ENCODE results near the gene SOX18. TPM values are rescaled to one million over a fixed set of nuclear protein-coding genes. Genes with fewer than 3 reads are reported as not detected.

Gene SOX18
- total RNA-seq, 8 experiments from 2014 or later = 0.05 to 0.54 (median 0.21) TPM; not detected in 2

- H3K4me1 ChIP-seq (replicated peaks in 1 of 2) = peaks cover 13 to 19% of the 10 kb centered on the region in 2 donors
- H3K4me3 ChIP-seq = no peak overlapping the region
- peak in 3 of 8 experiments; percentile 1 to 7 (median 5) for ATAC-seq (replicated peaks in 6 of 8)
- 14 to 100% (median 49%) methylated on average over 1 to 5 of the region's 15 CpGs; no CpG with 5 or more reads in 4 of the 10 experiments for WGBS, 10 experiments
- in situ Hi-C loops (cut with MboI; ENCODE audit: low pct_unique_long_range_greater_than_20kb in 2 of 9, low sequenced_read_pairs in 9 of 9, unreplicated experiment in 9 of 9) = no loop called here
- no peak overlapping the region for H3K27ac ChIP-seq
These were observed 8.2 kb downstream of the SOX18 start for GRCh38 chr20:64041040-64041780.

DNA sequence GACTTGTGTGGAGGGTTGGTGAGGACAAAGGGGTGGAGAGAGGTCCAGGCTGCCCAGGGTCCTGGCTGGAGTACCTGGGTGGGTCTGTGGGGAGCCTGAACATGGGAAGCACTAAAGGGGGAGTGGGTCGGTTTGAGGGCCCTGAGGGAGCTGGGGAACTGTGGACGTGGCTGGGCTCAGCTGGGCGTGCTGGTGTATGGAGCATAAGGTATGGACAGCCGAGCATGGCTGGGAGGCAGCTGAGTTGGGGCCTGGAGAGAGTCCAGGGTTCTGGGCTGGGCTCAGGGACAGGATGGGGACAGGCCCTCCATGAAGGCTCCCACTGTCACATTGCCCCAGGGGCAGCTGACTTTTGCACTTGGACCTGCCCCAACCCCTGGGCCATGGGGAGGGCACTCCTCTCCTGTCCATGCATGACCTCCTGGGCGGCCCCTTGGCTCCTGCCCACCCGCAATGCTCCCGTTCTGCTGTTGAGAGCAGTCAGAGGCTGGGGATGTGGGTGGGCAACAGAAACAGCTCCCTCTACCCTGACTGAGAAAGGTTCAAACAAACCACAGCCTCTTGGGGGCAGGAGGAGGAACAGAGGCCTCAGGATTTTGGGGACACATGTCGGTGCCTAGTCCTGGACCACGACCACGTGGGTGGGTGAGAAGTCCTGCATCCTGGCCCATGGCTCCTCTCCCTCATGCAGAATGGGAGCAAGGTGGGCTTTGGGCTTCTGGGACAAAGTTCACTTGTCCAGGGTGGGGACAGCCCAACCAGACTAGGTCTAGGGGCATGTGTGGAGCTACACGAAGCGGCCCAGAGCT lies 9.0 kb downstream of the SOX18 start:
- H3K4me1 ChIP-seq (replicated peaks in 1 of 2) = peaks cover 21 to 26% of the 10 kb centered on the region in 2 donors
- WGBS, 10 experiments = 67 to 100% (median 84%) methylated on average over 1 to 3 of the region's 12 CpGs; no CpG with 5 or more reads in 6 of the 10 experiments
- no peak overlapping the region for H3K4me3 ChIP-seq
- H3K27ac ChIP-seq = no peak overlapping the region
- no peak for ATAC-seq (replicated peaks in 6 of 8)
- in situ Hi-C loops (cut with MboI; ENCODE audit: low pct_unique_long_range_greater_than_20kb in 2 of 9, low sequenced_read_pairs in 9 of 9, unreplicated experiment in 9 of 9) = no loop called here

- WGBS, 10 experiments = 0 to 20% methylated on average over 1 to 5 of the region's 17 CpGs; no CpG with 5 or more reads in 8 of the 10 experiments
- Histone ChIP-seq H3K4me3 (peak overlapping the region in 4 of 5 donors; percentile 19 to 35 (median 24)), H3K4me1 (replicated peaks in 1 of 2) (peaks cover 22 to 27% of the 10 kb centered on the region in 2 donors), H3K27ac (no peak overlapping the region)
- ATAC-seq (replicated peaks in 6 of 8) = peak in 7 of 8 experiments; percentile 2 to 9 (median 3)
- in situ Hi-C loops (cut with MboI; ENCODE audit: low pct_unique_long_range_greater_than_20kb in 2 of 9, low sequenced_read_pairs in 9 of 9, unreplicated experiment in 9 of 9) = no loop called here
These were observed 9.9 kb downstream of the SOX18 start for GRCh38 chr20:64039293-64040160.

DNA sequence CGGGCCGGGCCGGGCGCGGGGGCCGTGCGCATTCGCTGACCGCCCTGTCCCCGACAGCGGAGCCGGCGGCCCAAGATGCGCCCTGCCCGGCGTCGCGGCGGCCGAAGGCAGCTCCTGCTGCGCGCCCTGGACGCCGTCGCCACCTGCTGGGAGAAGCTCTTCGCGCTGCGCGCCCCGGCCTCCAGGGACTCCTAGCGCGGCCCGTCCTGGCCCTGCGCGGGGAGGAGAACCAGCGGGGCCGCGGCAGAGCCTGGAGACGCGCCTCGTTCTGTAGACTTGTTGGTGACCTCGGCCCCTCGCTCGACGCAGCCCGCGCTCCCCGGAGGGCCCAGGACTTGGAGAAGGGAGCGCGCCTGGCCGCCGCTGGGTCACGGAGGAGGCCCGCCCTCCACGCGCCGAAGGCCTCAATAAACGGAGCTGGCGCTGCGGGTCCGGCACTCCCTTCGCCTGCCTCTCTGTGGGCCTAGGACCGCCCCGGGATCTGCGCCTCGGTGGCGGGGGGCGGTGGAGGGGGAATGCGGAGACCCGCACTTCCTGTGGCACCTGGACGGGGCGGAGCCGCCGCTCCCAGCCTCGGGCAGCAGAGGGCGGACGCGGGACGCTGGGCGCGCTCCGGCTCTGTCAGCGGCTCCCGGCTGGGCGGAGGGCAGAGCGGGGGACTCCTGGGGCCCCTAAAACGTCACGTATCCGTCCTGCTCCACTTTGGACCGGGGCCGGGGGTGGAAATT lies 10.7 kb downstream of the SOX18 start:
- H3K4me1 ChIP-seq (replicated peaks in 1 of 2) = peaks cover 22 to 27% of the 10 kb centered on the region in 2 donors
- 0% methylated on average over 7 of the region's 91 CpGs; no CpG with 5 or more reads in 9 of the 10 experiments for WGBS, 10 experiments
- H3K4me3 ChIP-seq = peak overlapping the region; percentile 14 to 35 (median 22)
- in situ Hi-C loops (cut with MboI; ENCODE audit: low pct_unique_long_range_greater_than_20kb in 2 of 9, low sequenced_read_pairs in 9 of 9, unreplicated experiment in 9 of 9) = no loop called here
- peak; percentile 70 to 84 (median 78) for ATAC-seq (replicated peaks in 6 of 8)
- H3K27ac ChIP-seq = peak overlapping the region in 1 of 2 donors; percentile 0

DNA sequence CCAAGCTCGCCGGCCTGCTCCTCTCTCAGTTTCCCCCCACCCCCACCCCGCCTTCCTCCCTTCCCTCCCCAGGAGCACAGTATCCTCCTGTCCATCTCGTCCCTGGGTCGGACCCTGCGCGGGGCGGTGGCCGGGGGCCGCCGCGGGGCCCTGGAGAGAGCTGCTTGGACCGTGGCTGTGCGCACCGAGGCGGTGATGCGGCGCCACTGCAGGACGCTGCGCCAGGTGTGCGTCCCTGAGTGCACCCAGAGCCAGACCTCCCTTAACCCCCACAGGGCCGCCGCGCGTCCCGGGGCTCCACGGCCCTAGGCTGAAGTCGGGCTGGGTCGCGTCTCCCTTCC lies 11.2 kb downstream of the SOX18 start:
- ATAC-seq (replicated peaks in 6 of 8) = peak in 7 of 8 experiments; percentile 2 to 25 (median 20)
- Histone ChIP-seq H3K27ac (peak overlapping the region in 1 of 2 donors; percentile 0), H3K4me1 (replicated peaks in 1 of 2) (peaks cover 22 to 27% of the 10 kb centered on the region in 2 donors), H3K4me3 (peak overlapping the region in 4 of 5 donors; percentile 19 to 35 (median 24))
- no CpG with 5 or more reads among the region's 30 CpGs for WGBS, 10 experiments
- in situ Hi-C loops (cut with MboI; ENCODE audit: low pct_unique_long_range_greater_than_20kb in 2 of 9, low sequenced_read_pairs in 9 of 9, unreplicated experiment in 9 of 9) = no loop called here

DNA sequence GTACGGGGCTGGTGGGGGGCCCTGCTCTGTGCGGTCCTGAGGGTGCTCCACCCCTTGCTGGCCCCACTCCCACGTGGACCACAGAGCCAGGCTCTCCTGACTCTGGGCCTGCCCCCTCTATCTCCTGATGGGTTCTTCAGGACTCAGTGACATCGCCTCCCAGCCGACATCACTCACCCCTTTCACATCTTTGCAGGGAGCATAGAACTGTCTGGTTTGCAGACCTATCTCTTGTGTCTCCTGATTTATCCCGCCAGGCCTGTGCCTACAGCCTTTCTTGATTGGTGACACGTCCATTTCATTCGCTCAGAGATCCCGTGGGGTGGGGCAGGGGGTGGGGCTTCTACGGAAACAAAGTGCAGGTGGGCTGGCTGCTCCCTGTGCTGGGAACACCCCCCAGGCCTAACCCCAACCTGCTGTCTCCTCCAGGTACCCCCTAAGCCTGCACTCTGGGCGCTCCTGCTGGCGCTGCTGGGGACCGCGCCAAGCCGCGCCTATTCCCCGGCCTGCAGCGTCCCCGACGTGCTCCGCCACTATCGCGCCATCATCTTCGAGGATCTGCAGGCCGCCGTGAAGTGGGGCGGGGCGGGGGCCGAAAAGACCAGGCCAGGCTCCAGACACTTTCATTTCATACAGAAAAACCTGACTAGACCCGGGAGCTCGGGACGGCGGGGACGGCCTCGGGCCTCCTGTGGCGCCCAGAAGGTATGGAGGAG lies 11.8 kb downstream of the SOX18 start:
- peak in 5 of 8 experiments; percentile 2 to 28 (median 13) for ATAC-seq (replicated peaks in 6 of 8)
- Histone ChIP-seq H3K4me1 (replicated peaks in 1 of 2) (peaks cover 22 to 27% of the 10 kb centered on the region in 2 donors), H3K4me3 (peak overlapping the region in 3 of 5 donors; percentile 19 to 35 (median 26)), H3K27ac (peak overlapping the region in 1 of 2 donors; percentile 0)
- in situ Hi-C loops (cut with MboI; ENCODE audit: low pct_unique_long_range_greater_than_20kb in 2 of 9, low sequenced_read_pairs in 9 of 9, unreplicated experiment in 9 of 9) = no loop called here
- WGBS, 10 experiments = 30% methylated on average over 8 of the region's 36 CpGs; no CpG with 5 or more reads in 9 of the 10 experiments

DNA sequence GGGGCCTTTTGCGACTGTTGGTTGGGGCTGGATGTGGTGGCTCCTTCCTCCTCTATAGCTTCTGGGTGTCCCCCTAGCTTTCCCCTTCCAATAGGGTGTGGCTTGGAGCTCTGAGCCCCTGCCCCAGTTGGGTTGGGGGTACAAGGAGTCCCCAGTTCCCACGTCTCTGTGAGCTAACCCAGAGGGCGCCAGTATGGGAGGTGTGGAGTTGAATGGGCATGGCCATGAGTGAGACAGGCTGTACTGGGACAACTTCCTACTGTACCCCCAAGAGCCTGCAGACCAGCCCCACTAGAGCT lies 12.3 kb downstream of the SOX18 start:
- ATAC-seq (replicated peaks in 6 of 8) = no peak
- WGBS, 10 experiments = no CpG with 5 or more reads among the region's 3 CpGs
- in situ Hi-C loops (cut with MboI; ENCODE audit: low pct_unique_long_range_greater_than_20kb in 2 of 9, low sequenced_read_pairs in 9 of 9, unreplicated experiment in 9 of 9) = no loop called here
- Histone ChIP-seq H3K4me1 (replicated peaks in 1 of 2) (peaks cover 22 to 24% of the 10 kb centered on the region in 2 donors), H3K27ac (no peak overlapping the region), H3K4me3 (no peak overlapping the region)

DNA sequence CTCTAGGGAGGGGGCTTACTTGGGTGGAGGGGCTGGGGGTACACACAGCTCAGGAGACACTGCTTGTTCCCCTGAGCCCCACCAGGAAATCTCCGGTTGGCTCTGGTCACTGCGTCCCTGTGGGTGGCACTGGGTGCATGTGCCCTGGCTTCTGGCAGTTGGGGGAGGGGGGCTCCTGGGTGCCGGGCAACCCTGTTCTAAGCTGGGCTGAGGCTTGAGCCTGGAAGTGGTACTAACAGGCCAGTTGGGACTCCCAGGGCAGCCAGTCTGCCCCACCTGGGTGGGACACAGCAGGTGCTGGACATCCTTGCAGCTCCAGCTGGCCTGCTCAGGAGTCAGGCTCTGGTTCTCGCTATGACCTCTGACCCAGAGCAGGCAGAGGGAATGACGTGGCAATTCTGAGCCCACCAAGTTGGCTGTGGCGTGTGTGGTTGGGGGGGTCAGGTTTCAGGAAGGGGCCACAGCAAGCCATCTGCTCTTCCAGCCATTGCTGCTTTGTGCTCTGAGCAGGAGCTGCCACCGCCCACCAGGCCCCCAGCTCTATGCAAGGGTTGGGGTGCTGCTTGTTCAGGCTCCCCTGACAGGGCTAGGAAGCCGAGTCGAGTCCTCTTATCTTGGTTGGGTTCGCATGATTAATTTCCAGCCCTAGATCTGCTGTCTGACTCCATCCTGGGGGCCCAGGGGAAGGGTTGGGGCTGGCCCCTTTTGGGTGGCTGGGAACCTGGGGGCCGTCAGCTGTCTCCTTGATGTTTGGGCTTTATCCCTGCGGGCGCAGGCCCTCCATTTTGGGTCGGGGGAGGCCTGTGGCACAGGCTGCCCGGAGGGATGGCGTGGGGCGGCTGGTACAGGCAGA lies 12.9 kb downstream of the SOX18 start:
- no peak for ATAC-seq (replicated peaks in 6 of 8)
- H3K4me1 ChIP-seq (replicated peaks in 1 of 2) = peaks cover 22 to 23% of the 10 kb centered on the region in 2 donors
- 50 to 72% (median 65%) methylated on average over 1 to 2 of the region's 17 CpGs; no CpG with 5 or more reads in 6 of the 10 experiments for WGBS, 10 experiments
- no peak overlapping the region for H3K27ac ChIP-seq
- no peak overlapping the region for H3K4me3 ChIP-seq
- in situ Hi-C loops (cut with MboI; ENCODE audit: low pct_unique_long_range_greater_than_20kb in 2 of 9, low sequenced_read_pairs in 9 of 9, unreplicated experiment in 9 of 9) = no loop called here

DNA sequence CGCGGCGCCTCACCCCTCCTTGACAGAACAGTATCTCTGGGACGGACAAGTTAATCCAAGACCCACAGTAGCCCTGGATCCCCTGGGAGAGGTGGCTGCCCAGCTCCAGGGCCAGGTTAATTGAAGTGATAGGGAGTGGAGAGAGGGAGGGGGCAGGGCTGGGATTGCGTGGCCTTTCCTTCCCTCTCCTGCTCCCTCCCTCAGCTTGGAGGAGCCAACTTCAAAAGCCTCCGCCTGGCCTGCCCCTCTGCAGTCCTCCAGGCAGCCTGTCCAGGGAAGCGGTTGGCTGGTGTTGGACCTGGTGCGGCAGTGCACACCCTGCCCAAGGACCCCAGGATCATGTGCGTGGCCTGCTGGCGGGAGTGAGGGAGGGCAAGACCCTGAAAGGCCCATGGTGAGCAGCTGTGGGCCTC lies 13.5 kb downstream of the SOX18 start, which contains the start of gene C20orf204:
Gene C20orf204 (plus strand): TSS at position 250 of the 413 bp plus-strand sequence. CDS start 142 bp downstream, at position 392.
- in situ Hi-C loops (cut with MboI; ENCODE audit: low pct_unique_long_range_greater_than_20kb in 2 of 9, low sequenced_read_pairs in 9 of 9, unreplicated experiment in 9 of 9) = no loop called here
- peak in 1 of 8 experiments; percentile 7 for ATAC-seq (replicated peaks in 6 of 8)
- peaks cover 22 to 23% of the 10 kb centered on the region in 2 donors for H3K4me1 ChIP-seq (replicated peaks in 1 of 2)
- no peak within 1 kb of the TSS for H3K27ac ChIP-seq
- H3K4me3 ChIP-seq = no peak within 1 kb of the TSS
- 73% methylated on average over 5 of the region's 10 CpGs; no CpG with 5 or more reads in 9 of the 10 experiments for WGBS, 10 experiments

- in situ Hi-C loops (cut with MboI; ENCODE audit: low pct_unique_long_range_greater_than_20kb in 2 of 9, low sequenced_read_pairs in 9 of 9, unreplicated experiment in 9 of 9) = no loop called here
- whole genome bisulfite sequencing, 10 experiments = 67 to 100% (median 91%) methylated on average over 1 to 6 of the region's 17 CpGs; no CpG with 5 or more reads in 2 of the 10 experiments
These were observed 14.1 kb downstream of the SOX18 start for GRCh38 chr20:64035066-64035932.

More at GRCh38 chr20:64035066-64035932, 14.1 kb downstream of the SOX18 start:
- ATAC-seq (replicated peaks in 6 of 8) = no peak
- no peak overlapping the region for H3K4me3 ChIP-seq
- peaks cover 22 to 23% of the 10 kb centered on the region in 2 donors for H3K4me1 ChIP-seq (replicated peaks in 1 of 2)
- no peak overlapping the region for H3K27ac ChIP-seq

Data from motor neuron (in vitro differentiated cells).